ENCODE measurements around the gene JPT2. TPM values are rescaled to one million over a fixed set of nuclear protein-coding genes. Genes with fewer than 3 reads are reported as not detected.
"Not testable (repeated sequence)": the region's sequence is repeated elsewhere in the genome, so short reads cannot be mapped to it uniquely, and the experiment has no call there.

The JPT2 gene
- total RNA-seq, 2 donors from 2014 or later: 11.7 to 16.1 TPM

DNA sequence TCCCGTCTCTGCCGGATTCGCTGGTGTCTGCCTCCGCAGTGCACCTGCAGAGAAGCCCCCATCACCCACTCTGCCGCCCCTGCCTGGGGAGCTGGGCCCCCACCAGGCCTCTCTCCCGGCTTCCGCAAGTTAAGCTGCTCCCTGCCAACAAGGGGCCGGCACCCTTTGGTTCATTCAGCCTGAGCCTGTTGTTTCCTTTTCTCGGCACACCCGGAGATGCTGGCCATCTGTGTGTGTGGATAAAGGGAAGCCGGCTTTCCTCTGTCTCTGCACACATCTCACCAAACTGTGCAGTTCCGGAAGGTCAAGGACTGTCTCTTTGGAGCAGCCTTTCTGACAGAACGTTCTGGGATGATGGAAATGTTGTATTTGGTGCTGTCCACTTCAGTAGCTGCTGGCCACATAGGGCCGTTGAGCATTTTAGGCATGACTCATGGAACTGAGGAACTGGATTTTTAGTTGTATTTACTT is 34.7 kb downstream of the JPT2 start:
- Histone ChIP-seq H3K27me3 (no peaks in the 10 kb centered on the region), H3K9me3 (no peaks in the 10 kb centered on the region), H3K4me1 (peaks cover 0 to 59% of the 10 kb centered on the region in 2 donors), H3K27ac (peak overlapping the region; percentile 45 to 49), H3K4me3 (no peak overlapping the region), H3K36me3 (no peaks in the 10 kb centered on the region)
- no peak for DNase-seq (ENCODE audit: low spot score)
- TF ChIP-seq, protein P1, sequence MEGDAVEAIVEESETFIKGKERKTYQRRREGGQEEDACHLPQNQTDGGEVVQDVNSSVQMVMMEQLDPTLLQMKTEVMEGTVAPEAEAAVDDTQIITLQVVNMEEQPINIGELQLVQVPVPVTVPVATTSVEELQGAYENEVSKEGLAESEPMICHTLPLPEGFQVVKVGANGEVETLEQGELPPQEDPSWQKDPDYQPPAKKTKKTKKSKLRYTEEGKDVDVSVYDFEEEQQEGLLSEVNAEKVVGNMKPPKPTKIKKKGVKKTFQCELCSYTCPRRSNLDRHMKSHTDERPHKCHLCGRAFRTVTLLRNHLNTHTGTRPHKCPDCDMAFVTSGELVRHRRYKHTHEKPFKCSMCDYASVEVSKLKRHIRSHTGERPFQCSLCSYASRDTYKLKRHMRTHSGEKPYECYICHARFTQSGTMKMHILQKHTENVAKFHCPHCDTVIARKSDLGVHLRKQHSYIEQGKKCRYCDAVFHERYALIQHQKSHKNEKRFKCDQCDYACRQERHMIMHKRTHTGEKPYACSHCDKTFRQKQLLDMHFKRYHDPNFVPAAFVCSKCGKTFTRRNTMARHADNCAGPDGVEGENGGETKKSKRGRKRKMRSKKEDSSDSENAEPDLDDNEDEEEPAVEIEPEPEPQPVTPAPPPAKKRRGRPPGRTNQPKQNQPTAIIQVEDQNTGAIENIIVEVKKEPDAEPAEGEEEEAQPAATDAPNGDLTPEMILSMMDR (IDR thresholded peaks at IDR 0.05): no peak

GRCh38 chr16:1713331-1713730 is 35.3 kb downstream of the JPT2 start:
- peak overlapping the region in 1 of 2 donors; percentile 45 for H3K27ac ChIP-seq

DNA sequence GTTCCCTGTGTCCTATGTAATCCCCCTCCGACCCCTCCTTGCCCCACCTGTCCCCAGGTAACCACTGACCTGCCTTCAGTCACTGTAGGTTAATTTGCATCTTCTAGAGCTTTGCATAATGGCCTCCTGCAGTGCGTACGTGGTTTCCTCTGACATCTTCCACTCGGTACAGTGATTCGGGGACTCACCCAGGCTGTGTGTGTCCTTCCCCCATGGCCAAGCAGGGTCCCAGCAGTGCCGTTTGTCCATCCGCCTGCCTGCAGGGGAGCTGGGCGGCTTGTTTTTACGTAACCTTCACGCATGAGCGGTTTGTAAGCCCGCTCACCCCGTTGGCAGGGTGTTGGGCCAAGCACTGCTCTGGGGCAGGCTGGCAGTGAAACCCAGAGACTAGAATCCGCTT is 35.9 kb downstream of the JPT2 start:
- TF ChIP-seq, protein P1 (IDR thresholded peaks at IDR 0.05): no peak
- Histone ChIP-seq H3K9me3 (no peaks in the 10 kb centered on the region), H3K36me3 (no peaks in the 10 kb centered on the region), H3K27ac (no peak overlapping the region), H3K4me3 (no peak overlapping the region), H3K4me1 (peaks cover 0 to 51% of the 10 kb centered on the region in 2 donors), H3K27me3 (no peaks in the 10 kb centered on the region)
- no peak for DNase-seq (ENCODE audit: low spot score)

More at GRCh38 chr16:1713331-1713730, 35.3 kb downstream of the JPT2 start:
- Histone ChIP-seq H3K4me3 (no peak overlapping the region), H3K36me3 (no peaks in the 10 kb centered on the region), H3K4me1 (peaks cover 0 to 54% of the 10 kb centered on the region in 2 donors), H3K9me3 (no peaks in the 10 kb centered on the region), H3K27me3 (no peaks in the 10 kb centered on the region)
- TF ChIP-seq, protein P1 (IDR thresholded peaks at IDR 0.05): no peak
- DNase-seq (ENCODE audit: low spot score): no peak

DNA sequence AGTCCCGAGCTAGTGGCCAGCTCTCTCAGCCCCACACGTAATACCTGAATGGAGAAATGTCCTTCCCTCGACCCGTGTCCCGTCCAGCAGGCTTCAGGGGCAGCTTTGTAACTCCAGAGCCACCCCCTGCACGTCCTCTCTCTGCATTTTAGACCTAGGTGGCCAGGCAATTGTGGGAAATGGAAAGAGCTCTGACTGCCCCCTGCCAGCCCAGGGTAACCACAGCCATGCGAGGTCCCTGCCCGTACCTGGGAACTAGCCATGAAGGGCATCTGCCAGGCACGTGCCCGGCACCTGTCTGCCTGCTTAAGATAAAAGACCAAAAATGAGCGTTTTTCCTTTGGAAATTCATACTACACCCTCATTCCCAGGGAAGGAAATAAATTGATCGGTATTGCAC is 37.1 kb downstream of the JPT2 start:
- no peaks in the 10 kb centered on the region for H3K9me3 ChIP-seq
- H3K4me3 ChIP-seq: no peak overlapping the region
- no peaks in the 10 kb centered on the region for H3K27me3 ChIP-seq
- TF ChIP-seq, protein P1 (IDR thresholded peaks at IDR 0.05): no peak
- no peak overlapping the region for H3K27ac ChIP-seq
- H3K4me1 ChIP-seq: peaks cover 0 to 51% of the 10 kb centered on the region in 2 donors
- no peaks in the 10 kb centered on the region for H3K36me3 ChIP-seq
- no peak for DNase-seq (ENCODE audit: low spot score)

DNA sequence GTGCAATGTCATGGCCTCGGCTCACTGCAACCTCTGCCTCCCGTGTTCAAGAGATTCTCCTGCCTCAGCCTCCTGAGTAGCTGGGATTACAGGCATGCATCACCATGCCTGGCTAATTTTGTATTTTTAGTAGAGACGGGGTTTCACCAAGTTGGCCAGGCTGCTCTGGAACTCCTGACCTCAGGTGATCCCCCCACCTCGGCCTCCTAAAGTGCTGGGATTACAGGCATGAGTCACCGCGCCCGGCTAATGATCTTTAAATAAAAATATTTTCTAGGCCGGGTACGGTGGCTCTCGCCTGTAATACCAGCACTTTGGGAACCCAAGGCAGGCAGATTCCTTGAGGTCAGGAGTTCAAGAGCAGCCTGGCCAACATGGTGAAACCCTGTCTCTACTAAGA is 40.2 kb downstream of the JPT2 start:
- not testable (repeated sequence) for H3K9me3 ChIP-seq; H3K4me3 ChIP-seq; DNase-seq (ENCODE audit: low spot score); H3K27me3 ChIP-seq; H3K36me3 ChIP-seq
- H3K27ac ChIP-seq: peak overlapping the region in 1 of 2 donors; percentile 20
- H3K4me1 ChIP-seq: peaks cover 0 to 58% of the 10 kb centered on the region in 2 donors

DNA sequence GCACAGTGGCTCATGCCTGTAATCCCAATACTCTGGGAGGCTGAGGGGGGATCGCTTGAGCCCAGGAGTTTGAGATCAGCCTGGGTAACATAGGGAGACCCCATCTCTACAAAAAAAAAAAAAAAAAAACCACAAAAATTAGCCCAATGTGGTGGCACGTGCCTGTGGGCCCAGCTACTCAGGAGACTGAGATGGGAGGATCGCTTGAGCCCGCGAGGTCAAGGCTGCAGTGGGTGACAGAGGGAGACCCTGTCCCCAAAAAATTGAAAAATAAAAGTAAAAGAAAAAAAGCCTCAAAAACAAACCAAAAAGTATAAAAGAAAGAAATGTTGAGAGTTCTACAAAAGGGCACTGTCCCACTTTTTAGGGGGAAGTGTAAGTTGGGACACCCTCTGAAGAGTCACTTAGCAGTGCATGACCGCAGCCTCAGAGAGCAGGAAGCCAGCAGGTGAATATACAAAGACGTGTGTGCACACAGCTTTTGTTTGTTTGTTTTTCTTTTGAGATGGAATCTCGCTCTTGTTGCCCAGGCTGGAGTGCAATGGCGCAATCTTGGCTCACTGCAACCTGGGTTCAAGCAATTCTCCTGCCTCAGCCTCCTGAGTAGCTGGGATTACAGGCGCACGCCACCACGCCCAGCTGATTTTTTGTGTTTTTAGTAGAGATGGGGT is 41.6 kb downstream of the JPT2 start:
- not testable (repeated sequence) for H3K4me3 ChIP-seq; H3K27me3 ChIP-seq; H3K9me3 ChIP-seq; H3K36me3 ChIP-seq; DNase-seq (ENCODE audit: low spot score)
- Histone ChIP-seq H3K27ac (peak overlapping the region; percentile 23 to 73), H3K4me1 (peaks cover 0 to 54% of the 10 kb centered on the region in 2 donors)

- peak overlapping the region; percentile 35 to 73 for H3K27ac ChIP-seq
- H3K4me1 ChIP-seq: peaks cover 0 to 49% of the 10 kb centered on the region in 2 donors
- H3K27me3 ChIP-seq: no peaks in the 10 kb centered on the region
These were observed 43.3 kb downstream of the JPT2 start for GRCh38 chr16:1721372-1721771.

More at GRCh38 chr16:1721372-1721771, 43.3 kb downstream of the JPT2 start:
- no peak for DNase-seq (ENCODE audit: low spot score)
- Histone ChIP-seq H3K9me3 (no peaks in the 10 kb centered on the region), H3K4me3 (no peak overlapping the region), H3K36me3 (peaks cover 18% of the 10 kb centered on the region)
- TF ChIP-seq, protein P1 (IDR thresholded peaks at IDR 0.05): no peak
